ENCODE measurements around the gene MED8.

- TF ChIP-seq EZH2 (IDR thresholded peaks at IDR 0.05) (no peak), POLR2AphosphoS5 (IDR thresholded peaks at IDR 0.05; ENCODE audit: borderline replicate concordance, low read depth, low read length) (no peak)
Measured at GRCh38 chr1:43386676-43387075, 2.9 kb downstream of the MED8 start.
